Esophagus muscularis mucosa (tissue), 4 donors: ENCODE results near the gene AP3S2. TPM values are rescaled to one million over a fixed set of nuclear protein-coding genes. Genes with fewer than 3 reads are reported as not detected.

Source experiments
- DNase-seq: peaks from one replicate; pipeline ENCODE4 v3.0.0-alpha.2; 2017; ENCODE audit errors: extremely low spot score
- H3K27ac ChIP-seq, 4 donors: fragments of 200-600 bp; sonication (generic); replicated peaks in 1 of 4; 1 replicate in 3 of 4; 2 replicates in 1 of 4; pipeline ENCODE4 v1.5.1; 2016 to 2019; ENCODE audit warnings: mild to moderate bottlenecking in 1 of 4
- H3K27me3 ChIP-seq, 4 donors: fragments of 200-600 bp; sonication (generic); one replicate each; pipeline versions ENCODE4 v1.5.1 to v1.6.0; 2016 to 2019
- H3K36me3 ChIP-seq, 4 donors: fragments of 200-600 bp; sonication (generic); one replicate each; pipeline ENCODE4 v1.5.1; 2016 to 2019
- H3K4me1 ChIP-seq, 4 donors: fragments of 200-600 bp; sonication (generic); one replicate each; pipeline ENCODE4 v1.5.1; 2016 to 2019
- H3K4me3 ChIP-seq, 4 donors: fragments of 200-600 bp; sonication (generic); 1 replicate in 2 of 4; 2 replicates in 2 of 4; pipeline ENCODE4 v1.5.1; 2016 to 2019; ENCODE audit warnings: mild to moderate bottlenecking in 4 of 4, moderate library complexity in 1 of 4
- H3K9me3 ChIP-seq, 4 donors: fragments of 200-600 bp; sonication (generic); 1 replicate in 3 of 4; 2 replicates in 1 of 4; pipeline ENCODE4 v1.5.1; 2016 to 2019
- CTCF ChIP-seq, 3 experiments: fragments of 200-600 bp in 2 of 3; fragments of 450-650 bp in 1 of 3; sonication (generic) in 2 of 3; IDR thresholded peaks; one replicate each; pipeline ENCODE4 v1.5.1; 2017 to 2019; ENCODE audit warnings: antibody characterized with exemption in 3 of 3, mild to moderate bottlenecking in 2 of 3, moderate library complexity in 1 of 3
- EP300 ChIP-seq: sonication (generic); formaldehyde crosslinking; IDR thresholded peaks from one replicate; pipeline ENCODE4 v1.6.1; 2017; ENCODE audit warnings: antibody characterized with exemption
- POLR2A ChIP-seq: fragments of 450-650 bp; IDR thresholded peaks from one replicate; pipeline ENCODE4 v1.6.1; 2017; ENCODE audit warnings: antibody characterized with exemption, moderate library complexity, mild to moderate bottlenecking, low read depth
- POLR2AphosphoS5 ChIP-seq, 2 donors: sonication (generic); formaldehyde crosslinking; IDR thresholded peaks; one replicate each; pipeline ENCODE4 v1.6.1; 2017; ENCODE audit warnings: antibody characterized with exemption in 2 of 2
- WGBS: methylation state at CpG from one replicate; pipeline ENCODE4 v1.1.5; 2018; 5-methylcytosine and 5-hydroxymethylcytosine counted together
- intact Hi-C: fragments of 100-400 bp; cut with DNase I; formaldehyde crosslinking; loops from one replicate; pipeline ENCODE4 v1.15.1; 2023
- total RNA-seq, 4 donors: library from RNA; depleted of rRNA; stranded (reverse); fragments of >200 nt; gene quantifications; one replicate each; pipeline versions ENCODE4 v1.1.0 to v1.2.1, GENCODE V29; 2016

Gene AP3S2
- total RNA-seq, 4 donors from 2014 or later, result 26.8 to 43.2 (median 37.3) TPM

DNA sequence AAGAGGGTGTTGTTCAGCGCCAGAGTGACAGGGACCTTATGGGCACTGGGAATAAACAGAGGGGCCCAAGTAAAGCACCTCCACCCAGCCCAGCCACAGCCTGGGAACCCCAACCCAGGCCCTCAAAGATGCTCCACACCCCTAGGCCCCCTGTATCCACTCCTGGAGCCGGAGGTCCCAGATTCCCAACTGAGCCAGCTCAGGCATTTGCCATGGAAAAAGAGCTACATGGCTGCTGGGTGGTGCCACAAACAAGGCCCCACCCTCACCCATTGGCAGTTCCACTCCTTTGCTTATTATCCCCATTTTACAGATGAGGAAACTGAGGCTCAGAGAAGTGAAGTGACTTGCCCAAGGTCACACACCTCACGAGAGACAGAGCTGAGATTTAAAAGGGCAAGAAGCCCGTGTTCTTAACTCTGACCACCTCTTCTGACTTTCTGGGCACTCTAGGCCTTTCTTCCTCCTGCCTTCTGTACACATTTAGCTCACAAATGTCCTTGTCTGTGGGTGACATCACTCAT is 96.1 kb downstream of the AP3S2 start:
- 99% methylated on average over 4 of the region's 4 CpGs for WGBS
- peaks cover 0 to 12% (median 0%) of the 10 kb centered on the region in 4 donors for H3K27me3 ChIP-seq
- no peak for TF ChIP-seq POLR2AphosphoS5 (IDR thresholded peaks at IDR 0.05)
- no peak for TF ChIP-seq POLR2A
- TF ChIP-seq CTCF (IDR thresholded peaks at IDR 0.05), result no peak
- TF ChIP-seq EP300, result no peak
- H3K4me3 ChIP-seq, result no peak overlapping the region
- intact Hi-C loops, result no loop called here
- DNase-seq, result no peak
- no peaks in the 10 kb centered on the region for H3K9me3 ChIP-seq
- peaks cover 0 to 10% (median 0%) of the 10 kb centered on the region in 4 donors for H3K36me3 ChIP-seq
- peaks cover 0 to 4% (median 0%) of the 10 kb centered on the region in 4 donors for H3K4me1 ChIP-seq
- H3K27ac ChIP-seq, result no peak overlapping the region

DNA sequence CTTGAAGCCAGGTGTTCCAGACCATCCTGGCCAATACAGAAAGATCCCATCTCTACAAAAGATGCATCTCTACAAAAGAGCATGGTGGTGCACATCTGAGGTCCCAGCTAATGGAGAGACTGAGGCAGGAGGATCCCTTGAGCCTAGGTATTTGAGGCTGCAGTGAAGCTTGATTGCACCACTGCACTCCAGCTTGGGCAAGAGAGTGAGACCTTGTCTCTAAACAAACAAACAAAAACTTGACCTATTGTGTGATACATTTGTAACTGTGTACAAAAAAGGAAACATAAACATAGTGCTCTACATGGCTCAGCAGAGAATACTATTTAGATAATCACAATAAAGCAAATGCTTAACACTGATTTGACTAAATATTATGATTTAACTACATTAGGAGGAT is 97.8 kb downstream of the AP3S2 start:
- TF ChIP-seq CTCF (IDR thresholded peaks at IDR 0.05) (no peak), EP300 (no peak), POLR2AphosphoS5 (IDR thresholded peaks at IDR 0.05) (no peak), POLR2A (no peak)
- Histone ChIP-seq H3K4me1 (peaks cover 0 to 4% (median 0%) of the 10 kb centered on the region in 4 donors), H3K9me3 (no peaks in the 10 kb centered on the region), H3K4me3 (no peak overlapping the region), H3K27ac (no peak overlapping the region), H3K27me3 (peaks cover 0 to 4% (median 0%) of the 10 kb centered on the region in 4 donors), H3K36me3 (peaks cover 0 to 3% (median 0%) of the 10 kb centered on the region in 4 donors)
- DNase-seq, result no peak
- intact Hi-C loops, result no loop called here

GRCh38 chr15:89794627-89795241 is 99.1 kb downstream of the AP3S2 start:
- intact Hi-C loops, result no loop called here
- no peak for DNase-seq
- peaks cover 0 to 3% (median 0%) of the 10 kb centered on the region in 4 donors for H3K36me3 ChIP-seq
- H3K4me3 ChIP-seq, result no peak overlapping the region
- WGBS, result 49% methylated on average over 5 of the region's 5 CpGs
- H3K27me3 ChIP-seq, result no peaks in the 10 kb centered on the region
- H3K27ac ChIP-seq, result no peak overlapping the region
- TF ChIP-seq EP300, result no peak
- TF ChIP-seq POLR2A, result no peak
- no peak for TF ChIP-seq CTCF (IDR thresholded peaks at IDR 0.05)
- TF ChIP-seq POLR2AphosphoS5 (IDR thresholded peaks at IDR 0.05), result no peak
- H3K4me1 ChIP-seq, result peaks cover 0 to 4% (median 0%) of the 10 kb centered on the region in 4 donors
- no peaks in the 10 kb centered on the region for H3K9me3 ChIP-seq

DNA sequence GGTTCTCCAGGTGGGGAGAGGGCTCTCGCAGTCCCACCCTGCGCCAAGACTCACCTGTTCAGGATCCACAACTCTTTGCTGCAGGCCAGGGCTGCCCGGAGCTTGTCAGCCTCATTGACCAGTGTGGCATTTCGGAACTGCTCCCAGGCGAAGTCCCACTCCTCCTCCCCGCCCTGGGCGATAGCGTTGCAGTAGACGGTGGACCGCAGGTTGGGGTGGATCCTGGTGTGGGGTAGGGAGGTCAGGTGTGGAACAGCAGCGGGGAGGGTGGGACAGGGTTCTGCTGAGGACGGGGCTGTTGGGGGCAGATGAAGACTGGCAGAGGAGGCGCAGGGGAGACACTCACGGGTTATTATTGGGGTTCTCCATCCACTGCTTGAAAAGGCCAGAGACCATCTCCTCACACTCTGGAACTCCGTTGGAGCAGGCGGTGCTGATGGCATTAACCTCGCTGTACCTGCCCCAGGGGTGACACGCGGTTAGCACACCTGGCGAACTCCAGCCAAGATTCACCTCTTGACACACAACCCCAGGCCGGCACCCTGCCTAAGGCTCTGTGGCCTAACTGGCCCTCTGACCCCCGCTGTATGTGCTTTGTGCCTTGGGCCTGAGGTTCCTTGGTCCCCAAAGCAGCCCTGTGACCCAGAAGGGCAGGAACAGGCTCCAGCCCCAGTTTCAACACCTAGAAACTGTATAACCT is 101.5 kb downstream of the AP3S2 start:
- no peak for DNase-seq
- Histone ChIP-seq H3K4me3 (no peak overlapping the region), H3K9me3 (peaks cover 0 to 14% (median 4%) of the 10 kb centered on the region in 4 donors), H3K27me3 (no peaks in the 10 kb centered on the region), H3K4me1 (peaks cover 0 to 4% (median 0%) of the 10 kb centered on the region in 4 donors), H3K36me3 (peaks cover 0 to 3% (median 0%) of the 10 kb centered on the region in 4 donors), H3K27ac (no peak overlapping the region)
- intact Hi-C loops, result no loop called here
- TF ChIP-seq POLR2AphosphoS5 (IDR thresholded peaks at IDR 0.05) (no peak), POLR2A (no peak)
- WGBS, result 90% methylated on average over 20 of the region's 22 CpGs

DNA sequence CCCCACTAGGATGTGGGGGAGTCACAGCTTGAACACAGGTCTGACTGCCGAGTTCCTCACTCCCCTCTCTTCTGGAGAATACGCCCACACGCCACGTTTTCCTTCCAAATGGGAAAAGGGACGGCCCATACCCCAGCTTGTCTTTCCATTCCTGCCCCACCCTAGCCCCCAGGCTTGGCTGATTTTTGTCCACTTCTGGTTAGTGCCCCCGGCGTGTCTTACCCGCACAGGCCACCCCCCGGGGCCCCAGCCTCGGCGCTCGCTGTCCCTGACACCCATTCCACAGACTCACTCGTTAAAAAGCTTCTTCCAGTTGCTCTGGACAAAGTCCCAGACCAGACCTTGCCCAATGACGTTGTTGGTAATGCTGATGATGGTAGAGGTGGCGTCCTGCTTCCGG is 103.1 kb downstream of the AP3S2 start:
- DNase-seq, result no peak
- WGBS, result 87% methylated on average over 16 of the region's 16 CpGs

More for the DNA sequence above, 103.1 kb downstream of the AP3S2 start:
- H3K36me3 ChIP-seq, result no peaks in the 10 kb centered on the region
- H3K4me3 ChIP-seq, result no peak overlapping the region
- peaks cover 0 to 4% (median 0%) of the 10 kb centered on the region in 4 donors for H3K4me1 ChIP-seq
- no peaks in the 10 kb centered on the region for H3K27me3 ChIP-seq
- H3K27ac ChIP-seq, result no peak overlapping the region
- intact Hi-C loops, result no loop called here
- TF ChIP-seq CTCF (IDR thresholded peaks at IDR 0.05) (no peak), EP300 (no peak)
- H3K9me3 ChIP-seq, result peaks cover 0 to 14% (median 5%) of the 10 kb centered on the region in 4 donors
